Thyroid gland (tissue), 4 donors: ENCODE data around the gene C7.
"Not testable (repeated sequence)": the region's sequence is repeated elsewhere in the genome, so short reads cannot be mapped to it uniquely, and the experiment has no call there.

ENCODE experiments used
- CTCF ChIP-seq, 6 experiments: fragments of 200-600 bp in 3 of 6; fragments of 450-650 bp in 3 of 6; sonication (generic) in 3 of 6; IDR thresholded peaks; one replicate each; pipeline ENCODE4 v1.5.1; 2016 to 2019; ENCODE audit warnings: antibody characterized with exemption in 6 of 6, mild to moderate bottlenecking in 2 of 6, inconsistent platforms in 1 of 6, moderate library complexity in 1 of 6
- POLR2A ChIP-seq, 2 donors: fragments of 450-650 bp; IDR thresholded peaks; one replicate each; pipeline ENCODE4 v1.6.1; 2017; ENCODE audit warnings: antibody characterized with exemption in 2 of 2, mild to moderate bottlenecking in 2 of 2, moderate library complexity in 1 of 2

GRCh38 chr5:40895440-40896425 lies 13.6 kb upstream of the C7 start:
- not testable (repeated sequence) for TF ChIP-seq CTCF, POLR2A (IDR thresholded peaks at IDR 0.05)
